GM18502 (cell line): ENCODE data around the gene CERK.
"Not testable (repeated sequence)": the region's sequence is repeated elsewhere in the genome, so short reads cannot be mapped to it uniquely, and the experiment has no call there.

ENCODE experiments used
- ATAC-seq: cut with Tn5 transposase; IDR thresholded peaks from one replicate; pipeline ENCODE4 v1.9.1; 2021; ENCODE audit warnings: mild to moderate bottlenecking; ENCODE audit not compliant: unreplicated experiment, poor library complexity

The CERK gene

DNA sequence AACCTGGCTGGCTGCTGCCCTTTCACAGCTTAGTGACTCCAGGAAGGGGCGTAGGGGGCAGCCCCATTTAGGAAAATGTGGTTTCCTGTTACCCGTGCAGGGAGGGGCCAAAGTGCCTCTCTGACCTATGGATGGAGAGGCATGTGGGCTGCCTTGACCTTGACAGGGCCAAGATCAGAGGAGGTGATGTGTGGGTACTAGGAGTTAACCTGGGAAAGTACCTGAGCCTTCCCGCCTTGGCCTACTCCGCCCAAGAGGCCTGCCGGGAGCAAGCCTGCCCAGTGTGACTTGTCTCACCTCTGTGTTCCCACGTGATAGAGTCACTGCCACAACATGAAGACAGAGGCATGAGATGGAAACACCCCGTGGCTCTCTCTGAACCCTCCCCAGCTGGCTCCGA is 84.5 kb downstream of the CERK start:
- no peak for ATAC-seq

- ATAC-seq = no peak
These were observed 85.2 kb downstream of the CERK start for GRCh38 chr22:46652847-46653331.

DNA sequence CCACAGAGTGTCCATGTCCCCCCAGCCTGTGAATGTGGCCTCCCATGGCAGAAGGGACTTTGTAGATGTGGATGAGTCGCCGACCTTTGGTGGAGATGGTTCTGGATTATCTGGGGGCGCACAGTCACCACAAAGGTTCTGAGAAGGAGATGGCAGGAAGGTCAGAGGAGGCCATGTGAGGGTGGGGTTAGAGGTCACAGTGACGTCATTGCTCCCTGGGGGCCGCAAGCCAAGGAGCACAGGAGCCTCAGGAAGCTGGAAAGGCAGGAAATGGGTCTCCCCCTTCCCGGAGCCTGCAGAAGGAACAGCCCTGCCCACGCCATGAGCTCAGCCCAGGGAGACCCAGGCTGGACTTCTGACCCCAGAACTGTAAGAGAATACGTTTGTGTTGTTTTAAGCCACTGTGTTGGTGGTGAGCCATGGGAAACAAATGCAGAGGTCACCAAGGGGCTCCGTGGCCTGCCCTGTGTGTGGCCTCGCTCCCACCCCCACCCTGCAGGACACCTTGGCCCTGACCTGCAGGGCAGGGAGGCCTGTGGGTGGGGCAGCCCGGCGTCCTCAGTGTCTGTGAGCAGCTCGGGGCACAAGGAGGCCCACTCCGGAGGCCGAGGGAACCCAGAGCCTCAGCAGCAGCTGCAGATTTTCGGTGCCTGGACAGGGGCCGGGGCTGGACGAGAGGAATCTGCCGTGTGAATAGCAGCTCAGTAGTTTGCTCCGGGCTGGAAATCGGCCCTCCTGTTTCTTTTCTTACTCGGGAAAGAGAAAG is 85.8 kb downstream of the CERK start:
- ATAC-seq = no peak

- ATAC-seq = no peak
These were observed 86.7 kb downstream of the CERK start for GRCh38 chr22:46651316-46651715.

DNA sequence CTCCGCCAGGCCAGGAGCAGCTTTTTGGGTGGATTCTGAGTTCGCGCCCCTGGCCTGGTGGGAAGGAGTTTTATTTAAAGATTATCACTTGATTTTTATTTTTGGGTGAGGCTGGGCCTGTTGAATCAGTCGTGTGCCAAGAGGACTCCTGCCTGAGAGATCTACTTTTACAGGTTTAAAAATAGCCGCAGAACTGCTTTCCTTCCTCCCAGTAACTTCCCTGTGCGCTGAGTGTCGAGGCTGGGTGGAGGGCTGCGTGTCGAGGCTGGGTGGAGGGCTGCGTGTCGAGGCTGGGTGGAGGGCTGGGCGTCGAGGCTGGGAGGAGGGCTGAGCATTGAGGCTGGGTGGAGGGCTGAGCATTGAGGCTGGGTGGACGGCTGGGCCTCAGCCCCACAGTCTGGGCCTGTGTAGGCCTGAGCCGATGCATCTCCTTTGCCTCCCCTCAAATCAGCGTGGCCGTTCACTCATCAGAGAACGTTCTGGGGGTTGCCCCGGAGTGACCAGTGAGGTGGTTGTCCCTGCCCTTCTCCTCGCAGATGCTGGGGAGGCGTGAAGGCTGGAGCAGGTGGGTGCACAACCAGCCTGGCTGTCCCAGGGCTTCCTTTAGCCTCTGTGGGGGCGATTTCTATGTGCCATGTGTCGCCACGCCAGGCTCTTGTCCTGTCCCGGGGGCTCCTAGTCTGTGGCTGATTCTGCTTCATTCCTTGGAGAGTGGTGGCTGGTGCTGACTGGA is 87.8 kb downstream of the CERK start:
- no peak for ATAC-seq

DNA sequence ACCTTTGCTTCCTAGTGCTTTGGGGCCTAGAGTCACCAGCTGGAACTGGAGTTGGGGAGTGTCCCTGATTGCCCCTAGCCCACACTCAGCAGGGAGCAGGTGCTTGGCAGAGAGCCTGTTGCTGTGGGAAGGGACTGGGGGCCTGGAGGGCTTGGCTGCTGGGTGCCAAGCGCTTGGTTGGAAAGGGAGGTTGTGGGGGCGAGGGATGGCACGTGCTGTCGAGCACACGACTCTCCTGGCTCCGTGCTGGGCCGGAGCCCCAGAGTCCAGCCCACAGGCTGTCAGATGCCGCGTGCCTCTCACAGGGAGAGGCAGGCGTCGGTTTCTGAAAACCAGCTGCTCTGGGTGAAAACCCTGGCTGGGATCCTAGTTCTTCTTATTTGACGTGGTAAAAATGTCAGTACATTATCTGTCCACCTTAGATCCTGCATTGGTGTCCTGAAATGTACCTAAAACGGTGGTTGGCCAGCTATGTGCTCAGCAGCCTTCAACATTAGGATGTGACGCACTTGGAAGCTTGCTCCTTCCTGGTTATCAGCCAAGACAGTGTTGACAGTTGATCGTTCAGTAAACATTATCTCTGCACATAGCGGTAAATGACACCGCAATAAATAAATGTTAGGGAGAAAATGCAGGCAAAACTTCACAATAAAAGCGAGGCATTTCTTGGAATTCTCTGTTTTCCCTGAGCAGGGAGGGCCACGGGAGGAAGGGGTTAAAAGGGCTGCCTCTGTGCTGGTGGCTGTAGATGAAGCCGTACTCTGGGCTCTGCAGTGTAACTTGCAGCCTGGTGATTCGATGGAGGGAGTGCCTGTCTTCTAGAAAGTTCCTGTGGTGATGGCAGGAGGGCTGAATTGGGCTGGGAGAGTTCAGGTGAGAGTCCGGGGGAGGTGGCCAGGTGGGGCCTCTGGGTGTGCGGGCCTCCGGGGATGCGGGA is 88.6 kb downstream of the CERK start:
- no peak for ATAC-seq

DNA sequence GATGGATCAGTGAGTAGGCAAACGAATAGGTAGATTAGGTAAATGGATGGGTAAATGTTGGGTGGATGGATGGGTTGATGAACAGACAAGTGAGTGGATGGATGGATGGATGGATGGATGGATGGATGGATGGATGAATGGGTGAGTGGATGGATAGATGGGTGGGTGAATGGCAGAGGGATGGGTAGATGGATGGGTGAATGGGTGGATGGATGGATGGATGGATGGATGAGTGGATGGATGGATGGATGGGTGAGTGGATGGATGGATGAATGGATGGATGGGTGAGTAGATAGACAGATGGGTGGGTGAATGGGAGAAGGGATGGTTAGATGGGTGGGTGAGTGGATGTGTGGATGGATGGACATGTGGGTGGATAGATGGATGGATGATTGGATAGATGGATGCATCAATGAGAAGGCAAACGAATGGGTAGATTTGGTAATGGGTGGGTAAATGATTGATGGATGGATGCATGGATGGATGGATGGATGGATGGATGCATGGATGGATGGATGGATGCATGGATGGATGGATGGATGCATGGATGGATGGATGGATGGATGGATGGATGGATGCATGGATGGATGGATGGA is 89.7 kb downstream of the CERK start:
- ATAC-seq = not testable (repeated sequence)

DNA sequence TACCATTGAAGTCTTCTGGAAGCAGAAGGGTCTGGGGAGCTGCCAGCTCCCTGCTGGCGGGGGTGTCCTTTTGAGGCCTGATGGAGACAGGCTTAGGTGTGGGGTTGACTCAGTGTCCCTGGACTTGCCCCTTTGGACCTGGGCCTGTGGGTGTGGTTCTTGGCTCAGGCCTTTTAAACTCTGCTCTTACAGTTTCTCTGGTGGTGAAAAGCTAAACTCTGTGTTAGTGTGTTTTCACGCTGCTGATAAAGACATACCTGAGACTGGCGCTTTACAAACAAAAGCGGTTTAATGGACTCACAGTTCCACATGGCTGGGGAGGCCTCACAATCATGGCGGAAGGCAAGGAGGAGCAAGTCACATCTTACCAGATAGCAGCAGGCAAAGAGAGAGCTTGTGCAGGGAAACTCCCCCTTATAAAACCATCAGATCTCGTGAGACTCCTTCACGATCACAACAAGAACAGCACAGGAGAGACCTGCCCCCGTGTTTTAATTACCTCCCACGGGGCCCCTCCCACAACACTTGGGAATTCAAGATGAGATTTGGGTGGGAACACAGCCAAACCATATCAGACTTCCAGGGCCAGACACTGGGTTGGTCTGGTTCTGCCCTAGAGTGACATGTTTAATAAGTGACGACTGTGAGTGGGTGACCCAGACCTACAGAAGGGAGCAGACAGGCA is 91.4 kb downstream of the CERK start:
- no peak for ATAC-seq

- not testable (repeated sequence) for ATAC-seq
These were observed 95.1 kb downstream of the CERK start for GRCh38 chr22:46642840-46643480.

DNA sequence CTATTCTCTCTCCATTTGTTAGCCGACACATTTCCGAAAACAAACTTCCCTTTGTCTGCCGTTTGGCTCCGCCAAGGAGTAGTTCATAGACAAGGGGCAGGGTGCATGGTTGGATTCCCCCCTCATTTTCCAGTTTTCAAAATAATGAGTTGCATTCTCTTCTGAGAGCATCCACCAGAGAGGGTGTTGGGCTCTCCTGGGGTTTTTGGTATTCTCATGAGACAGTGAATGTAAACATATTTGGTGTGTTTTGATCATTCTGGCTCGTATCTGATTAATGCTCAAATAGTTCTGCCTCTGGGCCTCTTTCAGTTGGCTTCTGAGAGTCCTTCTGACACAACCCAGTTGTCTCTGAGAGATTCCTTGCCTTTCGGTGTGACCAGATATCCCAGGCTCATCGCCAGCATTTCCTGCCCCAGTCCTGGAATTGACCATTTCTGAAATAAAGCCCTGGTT is 96.2 kb downstream of the CERK start:
- no peak for ATAC-seq

DNA sequence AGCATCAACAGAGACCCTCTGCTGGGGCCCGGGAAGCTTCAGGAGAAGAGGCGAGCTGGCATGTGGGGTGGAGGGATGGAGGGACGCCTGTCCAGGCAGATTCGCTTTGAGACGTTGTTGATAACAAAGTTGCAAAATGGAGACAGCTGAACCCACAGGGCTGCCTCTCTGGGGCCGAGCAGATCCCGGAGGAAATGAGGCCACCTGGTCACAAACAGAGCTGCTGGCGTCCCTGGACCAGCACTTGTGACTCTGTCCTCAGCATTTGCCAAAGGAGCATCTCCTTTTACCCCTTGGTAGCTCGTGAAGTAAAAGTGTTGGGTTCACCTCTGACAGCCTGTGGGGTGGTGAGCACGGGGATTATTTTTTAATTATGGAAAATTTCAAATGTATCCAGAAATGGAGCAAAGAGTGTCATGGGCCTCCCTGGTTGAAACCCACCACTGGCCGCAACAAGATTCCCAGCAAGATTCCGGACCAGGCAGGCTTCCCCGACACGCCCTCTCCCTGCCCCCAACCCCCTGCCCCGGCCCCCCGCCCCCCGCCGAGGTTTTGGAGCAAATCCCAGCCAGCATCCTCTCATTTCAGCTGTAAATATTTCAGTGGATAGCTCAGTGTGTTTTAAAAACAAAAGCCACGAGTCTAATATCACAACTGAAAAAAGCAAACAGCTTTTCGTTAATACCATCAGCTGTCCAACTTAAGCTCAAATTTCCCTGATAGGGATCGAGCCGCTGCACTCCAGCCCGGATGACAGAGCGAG is 97.6 kb downstream of the CERK start:
- no peak for ATAC-seq

GRCh38 chr22:46639843-46640242 is 98.2 kb downstream of the CERK start:
- no peak for ATAC-seq

GRCh38 chr22:46638601-46639431 is 99.2 kb downstream of the CERK start:
- no peak for ATAC-seq

DNA sequence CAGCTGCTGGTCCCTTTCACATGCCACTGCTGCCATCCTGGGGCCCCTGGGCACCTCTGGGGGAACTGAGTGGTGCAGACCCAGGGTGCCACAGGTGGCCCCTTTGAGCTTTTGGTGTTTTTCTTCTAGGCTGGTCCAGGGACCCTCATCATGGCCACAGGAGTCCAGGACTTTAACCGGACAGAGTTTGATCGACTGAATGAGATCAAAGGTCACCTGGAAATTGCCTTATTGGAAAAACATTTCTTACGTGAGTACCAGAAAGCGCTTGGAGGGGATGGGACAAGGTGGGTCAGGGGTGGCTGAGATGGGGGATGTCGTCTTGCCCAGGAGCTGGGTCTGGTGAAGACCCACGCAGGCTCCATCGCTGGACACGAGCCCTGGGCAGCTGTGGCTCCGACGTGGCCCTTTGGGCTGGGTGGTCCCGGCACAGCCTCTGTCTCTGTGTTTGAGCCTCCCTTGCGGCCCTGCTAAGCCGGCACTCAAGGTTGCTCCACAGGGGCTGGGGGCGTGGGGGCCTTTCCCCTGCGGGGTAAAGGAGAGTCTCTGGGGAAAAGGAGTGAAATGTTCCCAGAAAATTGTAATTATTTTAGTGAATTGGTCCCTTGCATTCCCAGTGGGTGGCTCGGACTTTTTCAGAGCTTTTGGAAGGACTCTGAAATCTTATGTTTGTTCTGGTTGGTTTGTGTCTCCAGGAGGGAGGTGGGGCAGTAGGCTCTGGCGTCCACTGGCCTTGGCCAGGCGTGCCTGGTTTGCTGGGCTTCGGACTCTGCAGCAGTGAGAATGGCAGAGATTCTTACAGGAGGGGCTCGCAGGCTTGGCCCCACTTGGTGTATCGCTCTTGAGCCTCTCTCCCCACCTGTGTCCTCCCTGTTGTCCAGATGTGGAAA is 100.1 kb downstream of the CERK start:
- ATAC-seq = no peak

DNA sequence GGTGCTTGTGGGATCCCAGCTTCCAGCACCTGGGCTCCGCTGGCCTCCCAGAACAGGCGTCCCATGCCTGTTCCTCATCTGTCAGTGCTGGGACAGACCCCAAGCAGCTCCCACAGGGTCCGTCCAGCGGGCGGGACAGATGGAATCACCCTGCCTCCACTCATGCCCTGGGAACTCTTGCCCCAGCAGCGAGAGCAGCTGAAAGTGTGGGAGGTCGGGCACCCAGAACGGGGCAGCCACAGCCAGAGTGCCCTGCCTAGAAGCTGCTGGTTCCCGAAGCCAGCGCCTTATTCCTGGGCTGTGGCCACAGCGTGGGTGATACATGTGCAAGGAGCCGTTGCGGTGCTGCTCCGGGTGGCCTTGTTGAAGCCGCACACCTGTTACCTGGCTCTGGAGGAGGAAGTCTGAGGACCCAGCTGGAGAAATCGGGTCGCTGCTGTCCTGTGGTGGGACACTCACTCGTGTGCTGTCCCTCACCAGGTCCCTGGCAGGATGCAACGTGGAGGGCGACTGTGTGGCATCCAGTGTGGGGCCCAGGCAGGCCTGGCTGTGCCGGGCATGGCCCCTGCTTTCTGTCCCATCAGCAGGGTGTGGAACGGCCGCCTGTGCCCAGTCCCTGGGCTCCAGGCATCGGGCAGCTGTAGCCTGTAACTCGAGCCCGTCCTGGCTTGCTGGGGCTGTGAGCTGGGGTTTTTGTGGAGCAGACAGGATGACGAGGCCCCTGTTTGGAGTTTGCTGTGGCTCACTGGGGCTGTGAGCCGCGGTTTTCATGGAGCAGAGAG is 101.6 kb downstream of the CERK start:
- no peak for ATAC-seq

DNA sequence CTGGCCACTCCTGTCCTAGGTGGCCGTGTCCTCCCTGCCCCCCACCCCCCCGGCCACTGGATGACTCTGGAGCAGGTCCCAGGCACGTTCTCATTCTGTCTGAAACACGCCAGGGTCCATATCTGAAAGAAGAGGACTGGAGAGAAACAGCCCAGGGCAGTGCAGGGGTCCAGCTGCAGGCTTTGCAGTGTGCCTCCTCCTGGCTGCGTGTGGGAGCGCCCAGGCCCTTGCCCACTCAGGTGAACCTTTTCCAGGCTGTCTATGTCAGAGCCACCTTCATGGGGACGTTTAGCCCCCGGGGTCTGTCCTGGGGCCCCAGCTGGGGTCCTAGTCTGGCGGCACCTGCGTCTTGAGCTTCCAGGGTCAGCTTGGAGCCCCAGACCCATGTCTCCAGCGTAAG is 102.3 kb downstream of the CERK start:
- no peak for ATAC-seq
